H9 (cell line): ENCODE results near the gene SGCD. TPM values are rescaled to one million over a fixed set of nuclear protein-coding genes. Genes with fewer than 3 reads are reported as not detected.

Experiments used
- DNase-seq: peaks from one replicate; pipeline ENCODE4 v3.0.0-alpha.2; 2017
- H2AFZ ChIP-seq: one replicate; pipeline ENCODE4 v1.6.1; 2013; ENCODE audit warnings: mild to moderate bottlenecking, low read length, control low read depth, moderate library complexity
- H2AK5ac ChIP-seq: 2 replicates; pipeline ENCODE4 v1.6.1; 2013; ENCODE audit warnings: low read length, control low read depth, mixed read lengths; ENCODE audit not compliant: insufficient read length
- H2BK120ac ChIP-seq: one replicate; pipeline ENCODE4 v1.6.1; 2013; ENCODE audit warnings: low read depth, mild to moderate bottlenecking, low read length, control low read depth, inconsistent platforms; ENCODE audit not compliant: poor library complexity, severe bottlenecking
- H2BK12ac ChIP-seq: 2 replicates; pipeline ENCODE4 v1.6.1; 2013; ENCODE audit warnings: low read length, control low read depth, mixed read lengths, low read depth; ENCODE audit not compliant: insufficient read length
- H2BK15ac ChIP-seq: 2 replicates; pipeline ENCODE4 v1.6.1; 2013; ENCODE audit warnings: low read depth, low read length, control low read depth
- H2BK20ac ChIP-seq: one replicate; pipeline ENCODE4 v1.6.1; 2013; ENCODE audit warnings: low read depth, mild to moderate bottlenecking, low read length, control low read depth, inconsistent platforms; ENCODE audit not compliant: poor library complexity, severe bottlenecking
- H2BK5ac ChIP-seq: 2 replicates; pipeline ENCODE4 v1.6.1; 2013; ENCODE audit warnings: low read length, control low read depth, mixed read lengths; ENCODE audit not compliant: insufficient read length
- H3K14ac ChIP-seq: 2 replicates; pipeline ENCODE4 v1.6.1; 2013; ENCODE audit warnings: low read length, control low read depth; ENCODE audit not compliant: insufficient read depth
- H3K18ac ChIP-seq: 2 replicates; pipeline ENCODE4 v1.6.1; 2013; ENCODE audit warnings: low read depth, mild to moderate bottlenecking, mixed read lengths, low read length, control low read depth; ENCODE audit not compliant: insufficient read length
- H3K23ac ChIP-seq: 2 replicates; pipeline ENCODE4 v1.6.1; 2013; ENCODE audit warnings: low read length, control low read depth, mixed read lengths, low read depth; ENCODE audit not compliant: insufficient read length
- H3K23me2 ChIP-seq: 2 replicates; pipeline ENCODE4 v1.6.1; 2013; ENCODE audit warnings: low read depth, mild to moderate bottlenecking, mixed read lengths, low read length, control low read depth; ENCODE audit not compliant: insufficient read length, poor library complexity, severe bottlenecking
- H3K27ac ChIP-seq: 2 replicates; pipeline ENCODE4 v1.5.1; 2013; ENCODE audit warnings: low read length, control low read depth, mixed read lengths, low read depth; ENCODE audit not compliant: insufficient read length
- H3K27me3 ChIP-seq: 2 replicates; pipeline ENCODE4 v1.6.1; 2013; ENCODE audit warnings: low read length, control low read depth, inconsistent platforms; ENCODE audit not compliant: insufficient read depth
- H3K4ac ChIP-seq: 2 replicates; pipeline ENCODE4 v1.6.1; 2013; ENCODE audit warnings: low read depth, mild to moderate bottlenecking, control low read depth, inconsistent platforms, low read length, moderate library complexity
- H3K4me1 ChIP-seq: 2 replicates; pipeline ENCODE4 v1.6.1; 2013; ENCODE audit warnings: low read length, control low read depth, inconsistent platforms; ENCODE audit not compliant: insufficient read depth
- H3K4me2 ChIP-seq: 2 replicates; pipeline ENCODE4 v1.6.1; 2013; ENCODE audit warnings: low read length, control low read depth, mixed read lengths; ENCODE audit not compliant: insufficient read length, insufficient read depth
- H3K56ac ChIP-seq: 2 replicates; pipeline ENCODE4 v1.6.1; 2013; ENCODE audit warnings: low read depth, mild to moderate bottlenecking, mixed read lengths, low read length, control low read depth; ENCODE audit not compliant: insufficient read length
- H3K79me1 ChIP-seq: 2 replicates; pipeline ENCODE4 v1.6.1; 2013; ENCODE audit warnings: low read depth, mild to moderate bottlenecking, moderate library complexity, low read length, control low read depth, inconsistent platforms; ENCODE audit not compliant: insufficient read depth, poor library complexity, severe bottlenecking
- H3K79me2 ChIP-seq: 2 replicates; pipeline ENCODE4 v1.6.1; 2013; ENCODE audit warnings: low read length, control low read depth, inconsistent platforms; ENCODE audit not compliant: insufficient read depth
- H3K9ac ChIP-seq: 2 replicates; pipeline ENCODE4 v1.6.1; 2013; ENCODE audit warnings: low read length, control low read depth, mixed read lengths; ENCODE audit not compliant: insufficient read length; ENCODE audit errors: extremely low read depth
- H3K9me3 ChIP-seq: one replicate; pipeline ENCODE4 v1.6.1; 2013; ENCODE audit warnings: low read depth, low read length, inconsistent platforms; ENCODE audit not compliant: control insufficient read depth
- H3T11ph ChIP-seq: one replicate; pipeline ENCODE4 v1.6.1; 2013; ENCODE audit warnings: mild to moderate bottlenecking, low read length, control low read depth, inconsistent platforms
- H4K20me1 ChIP-seq: one replicate; pipeline ENCODE4 v1.6.1; 2013; ENCODE audit not compliant: control insufficient read depth, insufficient read length, insufficient read depth
- H4K5ac ChIP-seq: 2 replicates; pipeline ENCODE4 v1.6.1; 2013; ENCODE audit warnings: low read depth, mild to moderate bottlenecking, mixed read lengths, low read length, control low read depth; ENCODE audit not compliant: insufficient read length
- H4K8ac ChIP-seq: replicated peaks from 2 replicates; pipeline ENCODE4 v1.6.1; 2013; ENCODE audit warnings: low read length, control low read depth, mixed read lengths, low read depth; ENCODE audit not compliant: insufficient read length
- H4K91ac ChIP-seq: 2 replicates; pipeline ENCODE4 v1.6.1; 2013; ENCODE audit warnings: low read depth, mild to moderate bottlenecking, moderate library complexity, mixed read lengths, low read length, control low read depth; ENCODE audit not compliant: insufficient read length
- H3K27ac Mint-ChIP-seq, 3 experiments: 2 replicates in 2 of 3; 3 replicates in 1 of 3; pipeline ENCODE4 v1.8.0; 2020 to 2021; ENCODE audit warnings: mixed read lengths in 3 of 3, mild to moderate bottlenecking in 1 of 3, moderate library complexity in 1 of 3
- H3K27me3 Mint-ChIP-seq: 2 replicates; pipeline ENCODE4 v1.8.0; 2021; ENCODE audit warnings: low read depth, mild to moderate bottlenecking, moderate library complexity, mixed read lengths
- H3K36me3 Mint-ChIP-seq, 3 experiments: 2 replicates in 2 of 3; 3 replicates in 1 of 3; pipeline ENCODE4 v1.8.0; 2020 to 2021; ENCODE audit warnings: low read depth in 3 of 3, mixed read lengths in 3 of 3; ENCODE audit not compliant: insufficient read depth in 1 of 3
- H3K4me1 Mint-ChIP-seq, 2 experiments: 2 replicates each; pipeline ENCODE4 v1.8.0; 2020; ENCODE audit warnings: mixed read lengths in 2 of 2
- H3K4me3 Mint-ChIP-seq, 2 experiments: 2 replicates in 1 of 2; 3 replicates in 1 of 2; pipeline ENCODE4 v1.8.0; 2020 to 2021; ENCODE audit warnings: mild to moderate bottlenecking in 2 of 2, mixed read lengths in 2 of 2, moderate library complexity in 1 of 2
- H3K9me3 Mint-ChIP-seq, 2 experiments: 2 replicates in 1 of 2; 3 replicates in 1 of 2; pipeline ENCODE4 v1.8.0; 2020; ENCODE audit warnings: mild to moderate bottlenecking in 2 of 2, mixed read lengths in 2 of 2, moderate library complexity in 1 of 2
- CTCF ChIP-seq: fragments of 200-600 bp; sonication (generic); conservative IDR thresholded peaks from 3 replicates; pipeline ENCODE4 v1.8.0; 2021; ENCODE audit warnings: antibody characterized with exemption, mild to moderate bottlenecking
- WGBS: extraction: QIAGEN DNeasy Blood & Tissue Kit; methylation state at CpG from one replicate; pipeline ENCODE4 v1.1.7; 2013; ENCODE audit warnings: missing lambda C conversion rate, low lambda C conversion rate, mixed read lengths; ENCODE audit not compliant: insufficient read length; ENCODE audit errors: extremely low coverage; 5-methylcytosine and 5-hydroxymethylcytosine counted together
- total RNA-seq: library from RNA; stranded (reverse); gene quantifications from 2 replicates; pipeline ENCODE4 v1.2.1, GENCODE V29; 2021

The SGCD gene
- total RNA-seq, 1 experiment from 2014 or later, result 0.11 TPM

GRCh38 chr5:156356238-156356637 lies 29.3 kb downstream of the SGCD start:
- Mint-ChIP-seq H3K36me3 (no peaks in the 10 kb centered on the region; a peak in 1 of 7 replicates), H3K4me3 (no peak overlapping the region), H3K27me3 (no peaks in the 10 kb centered on the region), H3K27ac (no peak overlapping the region), H3K4me1 (no peaks in the 10 kb centered on the region), H3K9me3 (peaks cover 0 to 4% of the 10 kb centered on the region in 2 experiments; a peak in 2 of 5 replicates)
- no peak overlapping the region for H4K5ac ChIP-seq
- no peak overlapping the region for H3K4me2 ChIP-seq
- no peak overlapping the region for H3K4ac ChIP-seq
- no peak overlapping the region for H2BK15ac ChIP-seq
- no peak overlapping the region for H4K8ac ChIP-seq
- H3K9me3 ChIP-seq, result no peaks in the 10 kb centered on the region
- no peak overlapping the region for H3K14ac ChIP-seq
- H3K27me3 ChIP-seq, result no peaks in the 10 kb centered on the region
- no peak overlapping the region for H3K23ac ChIP-seq
- no peaks in the 10 kb centered on the region for H3K4me1 ChIP-seq
- no peak overlapping the region for H3T11ph ChIP-seq
- H3K79me2 ChIP-seq, result no peaks in the 10 kb centered on the region
- no CpG with 5 or more reads among the region's 2 CpGs for WGBS
- DNase-seq, result no peak
- H4K91ac ChIP-seq, result no peak overlapping the region
- no peak overlapping the region for H2BK12ac ChIP-seq
- no peak overlapping the region for H3K56ac ChIP-seq
- no peak overlapping the region for H3K27ac ChIP-seq
- H2BK120ac ChIP-seq, result no peak overlapping the region
- no peak overlapping the region for H2BK5ac ChIP-seq
- H3K23me2 ChIP-seq, result no peaks in the 10 kb centered on the region
- no peak overlapping the region for H3K18ac ChIP-seq
- H2AFZ ChIP-seq, result no peak overlapping the region
- no peak overlapping the region for H2AK5ac ChIP-seq
- no peak overlapping the region for H3K9ac ChIP-seq
- H2BK20ac ChIP-seq, result no peak overlapping the region
- H3K79me1 ChIP-seq, result no peaks in the 10 kb centered on the region
- H4K20me1 ChIP-seq, result no peaks in the 10 kb centered on the region
- TF ChIP-seq CTCF, result no peak
